Activated CD4-positive, alpha-beta T cell treated with anti-CD3 and anti-CD28 coated beads, Interleukin-2, Interleukin-4, amounts not matched to agents 100 ng/mL and 50 ng/mL, durations not matched to agents 16 hours and 8 hours (primary cell): ENCODE results near the gene ACSL3.
A peak's percentile ranks its signal among the peaks of the same experiment; 100 is the strongest.
"Not testable (repeated sequence)": the region's sequence is repeated elsewhere in the genome, so short reads cannot be mapped to it uniquely, and the experiment has no call there.

Experiments
- DNase-seq: peaks from one replicate; pipeline ENCODE4 v3.0.0-alpha.2; 2020; ENCODE audit warnings: low spot score

Gene ACSL3

GRCh38 chr2:222912117-222912516 lies 51.3 kb downstream of the ACSL3 start:
- DNase-seq, result peak; percentile 15

GRCh38 chr2:222912776-222913175 lies 51.9 kb downstream of the ACSL3 start:
- no peak for DNase-seq

GRCh38 chr2:222915092-222915957 lies 54.5 kb downstream of the ACSL3 start:
- DNase-seq, result no peak

GRCh38 chr2:222916229-222917197 lies 55.7 kb downstream of the ACSL3 start:
- DNase-seq, result no peak

- not testable (repeated sequence) for DNase-seq
Measured at GRCh38 chr2:222917212-222917611, 56.4 kb downstream of the ACSL3 start.

- no peak for DNase-seq
Measured at GRCh38 chr2:222919841-222920526, 59.1 kb downstream of the ACSL3 start.

- DNase-seq, result no peak
Measured at GRCh38 chr2:222920657-222921186, 59.9 kb downstream of the ACSL3 start.

- no peak for DNase-seq
Measured at GRCh38 chr2:222922019-222922800, 61.4 kb downstream of the ACSL3 start.

GRCh38 chr2:222926915-222927314 lies 66.1 kb downstream of the ACSL3 start:
- no peak for DNase-seq

- DNase-seq, result no peak
Measured at GRCh38 chr2:222927600-222927999, 66.8 kb downstream of the ACSL3 start.

GRCh38 chr2:222928335-222928734 lies 67.5 kb downstream of the ACSL3 start:
- no peak for DNase-seq

GRCh38 chr2:222930862-222931261 lies 70.0 kb downstream of the ACSL3 start:
- no peak for DNase-seq

- no peak for DNase-seq
Measured at GRCh38 chr2:222931659-222932058, 70.8 kb downstream of the ACSL3 start.

GRCh38 chr2:222933458-222933857 lies 72.6 kb downstream of the ACSL3 start:
- DNase-seq, result no peak

- no peak for DNase-seq
Measured at GRCh38 chr2:222935688-222936298, 75.0 kb downstream of the ACSL3 start.

- DNase-seq, result no peak
Measured at GRCh38 chr2:222936705-222937104, 75.9 kb downstream of the ACSL3 start.

GRCh38 chr2:222938327-222938726 lies 77.5 kb downstream of the ACSL3 start:
- DNase-seq, result no peak

- peak; percentile 79 for DNase-seq
Measured at GRCh38 chr2:222939208-222939856, 78.5 kb downstream of the ACSL3 start.

GRCh38 chr2:222939979-222940378 lies 79.1 kb downstream of the ACSL3 start:
- DNase-seq, result no peak

- no peak for DNase-seq
Measured at GRCh38 chr2:222941510-222942032, 80.7 kb downstream of the ACSL3 start.
